K562 (cell line): ENCODE data around the gene CD52. TPM values are rescaled to one million over a fixed set of nuclear protein-coding genes. Genes with fewer than 3 reads are reported as not detected.

Experiments used
- CBX1 ChIP-seq: sonication (generic); IDR thresholded peaks from 2 replicates; pipeline ENCODE4 v1.6.1; 2016; ENCODE audit warnings: antibody characterized with exemption, low read depth, mild to moderate bottlenecking
- KLF1 ChIP-seq: fragments of 450-650 bp; IDR thresholded peaks from 2 replicates; pipeline ENCODE4 v1.6.1; 2016; ENCODE audit warnings: missing genetic modification characterization, missing compliant biosample characterization
- NEUROD1 ChIP-seq: fragments of 150-350 bp; IDR thresholded peaks from 2 replicates; pipeline ENCODE4 v1.6.1; 2014; ENCODE audit warnings: borderline replicate concordance, low read length, low read depth; ENCODE audit not compliant: partially characterized antibody
- PHF21A ChIP-seq: fragments of 450-650 bp; IDR thresholded peaks from 2 replicates; pipeline ENCODE4 v1.6.1; 2017; ENCODE audit warnings: low read depth, borderline replicate concordance
- PML ChIP-seq: IDR thresholded peaks from 2 replicates; pipeline ENCODE4 v1.6.1; 2012; ENCODE audit warnings: low read length, inconsistent platforms
- RFX1 ChIP-seq: fragments of 450-650 bp; IDR thresholded peaks from 2 replicates; pipeline ENCODE4 v1.6.1; 2016; ENCODE audit warnings: mild to moderate bottlenecking, moderate library complexity
- SAP30 ChIP-seq: fragments of 200-600 bp; sonication (generic); IDR thresholded peaks from 2 replicates; pipeline ENCODE4 v1.6.1; 2012; ENCODE audit warnings: borderline replicate concordance, low read depth, mild to moderate bottlenecking, moderate library complexity, low read length, control low read depth, inconsistent platforms; ENCODE audit not compliant: insufficient read depth, poor library complexity, severe bottlenecking
- TCF7L2 ChIP-seq: fragments of 150-350 bp; IDR thresholded peaks from 2 replicates; pipeline ENCODE4 v1.6.1; 2016; ENCODE audit warnings: low read depth, mild to moderate bottlenecking, low read length, moderate library complexity
- TEAD1 ChIP-seq, 2 experiments: fragments of 450-650 bp in 1 of 2; sonication (generic) in 1 of 2; formaldehyde crosslinking; IDR thresholded peaks; 2 replicates each; pipeline versions ENCODE4 v1.4.0 to v1.8.0; 2020 to 2022; ENCODE audit warnings: mild to moderate bottlenecking in 2 of 2, missing genetic modification reagents in 1 of 2
- TFAM ChIP-seq: fragments of 250-450 bp; sonication (Bioruptor Pico); conservative IDR thresholded peaks from 2 replicates; pipeline ENCODE4 v1.5.0; 2021; ENCODE audit warnings: mild to moderate bottlenecking, moderate library complexity
- ZNF239 ChIP-seq: fragments of 250-450 bp; sonication (Bioruptor Pico); IDR thresholded peaks from 2 replicates; pipeline ENCODE4 v1.4.0; 2020; ENCODE audit warnings: mild to moderate bottlenecking
- polyA plus RNA-seq, 8 experiments: library from polyadenylated mRNA; depleted of rRNA in 4 of 8; stranded (reverse) in 5 of 8; unstranded in 3 of 8; fragments of >200 nt; fragmentation: Nextera tagmentation in 2 of 8; fragmentation: Illumina TruSeq in 1 of 8; extraction: Ambion mirVana in 2 of 8; extraction: Trizol in 1 of 8; gene quantifications; 2 replicates each; pipeline versions ENCODE4 v1.2.1 to v1.2.3, GENCODE V29; 2011 to 2014; ENCODE audit warnings: inconsistent platforms in 1 of 8, missing spikeins in 1 of 8
- total RNA-seq, 7 experiments: library from RNA; depleted of rRNA in 6 of 7; stranded (reverse); fragments of >200 nt in 6 of 7; fragmentation: Illumina TruSeq in 2 of 7; extraction: Trizol in 2 of 7; gene quantifications; 2 replicates each; pipeline versions ENCODE4 v1.2.1 to v1.2.3, GENCODE V29; 2011 to 2021; ENCODE audit warnings: low replicate concordance in 1 of 7
- TF ChIP-seq, protein P1 (sequence below): fragments of 250-450 bp; sonication (Bioruptor Pico); IDR thresholded peaks from 2 replicates; pipeline ENCODE4 v1.8.0; 2022; ENCODE audit warnings: moderate library complexity, mild to moderate bottlenecking, inconsistent platforms
- TF ChIP-seq, protein P2 (sequence below): fragments of 450-650 bp; IDR thresholded peaks from 2 replicates; pipeline ENCODE4 v1.6.1; 2017; ENCODE audit warnings: mild to moderate bottlenecking, moderate library complexity
- TF ChIP-seq, protein P3 (sequence below): fragments of 450-650 bp; IDR thresholded peaks from 2 replicates; pipeline ENCODE4 v1.6.1; 2016; ENCODE audit warnings: mild to moderate bottlenecking, moderate library complexity

CD52 gene
- total and polyA plus RNA-seq, 9 of the 15 experiments (the other 6 are each of a cell fraction or from before 2014, with no cell fraction given), result 34.9 to 488 (median 173) TPM

DNA sequence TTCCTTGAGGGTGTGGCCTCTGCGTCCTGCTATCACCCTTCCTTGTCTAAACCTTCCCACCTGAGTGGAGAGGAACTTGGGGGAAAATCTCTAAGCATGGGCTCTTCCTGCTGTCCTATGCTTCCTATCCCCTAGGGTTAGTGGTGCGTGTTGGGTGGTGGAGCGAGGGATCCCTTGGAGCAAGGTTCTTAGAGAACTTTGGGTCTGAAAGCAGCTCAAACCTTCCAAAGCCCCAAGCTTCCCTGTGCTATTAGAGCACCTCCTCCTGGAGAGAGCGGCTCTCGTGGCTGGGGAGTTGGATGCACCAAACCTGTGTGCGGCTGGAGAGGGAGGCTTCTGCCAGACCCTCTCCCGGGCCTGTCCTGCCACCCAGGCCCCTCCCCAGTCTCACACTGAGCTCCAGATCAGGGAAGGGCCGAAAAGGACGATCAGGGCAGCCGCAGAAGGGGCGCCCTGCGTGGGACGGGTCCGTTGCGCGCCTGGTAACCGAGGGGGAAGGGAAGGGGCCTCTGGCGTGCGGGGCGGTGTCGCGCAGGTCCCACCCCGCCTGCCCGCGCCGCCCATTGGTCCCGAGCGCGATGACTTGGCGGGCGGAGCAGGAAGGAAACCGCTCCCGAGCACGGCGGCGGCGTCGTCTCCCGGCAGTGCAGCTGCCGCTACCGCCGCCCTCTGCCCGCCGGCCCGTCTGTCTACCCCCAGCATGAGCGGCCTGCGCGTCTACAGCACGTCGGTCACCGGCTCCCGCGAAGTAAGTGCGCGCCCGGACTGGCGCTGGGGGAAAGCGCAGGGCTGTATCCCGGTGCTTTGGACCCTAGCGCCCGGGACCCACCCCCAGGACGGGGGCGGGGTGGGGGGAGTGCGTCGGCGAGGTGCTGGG, 38.1 kb upstream of the CD52 start, which contains the start of gene SH3BGRL3 (continued):
- TF ChIP-seq TCF7L2 (no peak), SAP30 (peak; percentile 87), ZNF239 (CRISPR knock-in tag) (no peak), RFX1 (no peak), KLF1 (peak; percentile 37), CBX1 (no peak; the same call in 1 of the 2 replicates), TEAD1 (CRISPR knock-in tag; IDR thresholded peaks at IDR 0.05) (peak in 1 of 2 experiments; percentile 72; a peak in 2 of 4 replicates), PHF21A (no peak), PML (peak; percentile 55), NEUROD1 (no peak), TFAM (no peak)
- TF ChIP-seq, protein P1, sequence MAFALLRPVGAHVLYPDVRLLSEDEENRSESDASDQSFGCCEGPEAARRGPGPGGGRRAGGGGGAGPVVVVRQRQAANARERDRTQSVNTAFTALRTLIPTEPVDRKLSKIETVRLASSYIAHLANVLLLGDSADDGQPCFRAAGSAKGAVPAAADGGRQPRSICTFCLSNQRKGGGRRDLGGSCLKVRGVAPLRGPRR (CRISPR knock-in tag), result no peak
- TF ChIP-seq, protein P2, sequence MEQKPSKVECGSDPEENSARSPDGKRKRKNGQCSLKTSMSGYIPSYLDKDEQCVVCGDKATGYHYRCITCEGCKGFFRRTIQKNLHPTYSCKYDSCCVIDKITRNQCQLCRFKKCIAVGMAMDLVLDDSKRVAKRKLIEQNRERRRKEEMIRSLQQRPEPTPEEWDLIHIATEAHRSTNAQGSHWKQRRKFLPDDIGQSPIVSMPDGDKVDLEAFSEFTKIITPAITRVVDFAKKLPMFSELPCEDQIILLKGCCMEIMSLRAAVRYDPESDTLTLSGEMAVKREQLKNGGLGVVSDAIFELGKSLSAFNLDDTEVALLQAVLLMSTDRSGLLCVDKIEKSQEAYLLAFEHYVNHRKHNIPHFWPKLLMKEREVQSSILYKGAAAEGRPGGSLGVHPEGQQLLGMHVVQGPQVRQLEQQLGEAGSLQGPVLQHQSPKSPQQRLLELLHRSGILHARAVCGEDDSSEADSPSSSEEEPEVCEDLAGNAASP, result no peak
- TF ChIP-seq, protein P3, sequence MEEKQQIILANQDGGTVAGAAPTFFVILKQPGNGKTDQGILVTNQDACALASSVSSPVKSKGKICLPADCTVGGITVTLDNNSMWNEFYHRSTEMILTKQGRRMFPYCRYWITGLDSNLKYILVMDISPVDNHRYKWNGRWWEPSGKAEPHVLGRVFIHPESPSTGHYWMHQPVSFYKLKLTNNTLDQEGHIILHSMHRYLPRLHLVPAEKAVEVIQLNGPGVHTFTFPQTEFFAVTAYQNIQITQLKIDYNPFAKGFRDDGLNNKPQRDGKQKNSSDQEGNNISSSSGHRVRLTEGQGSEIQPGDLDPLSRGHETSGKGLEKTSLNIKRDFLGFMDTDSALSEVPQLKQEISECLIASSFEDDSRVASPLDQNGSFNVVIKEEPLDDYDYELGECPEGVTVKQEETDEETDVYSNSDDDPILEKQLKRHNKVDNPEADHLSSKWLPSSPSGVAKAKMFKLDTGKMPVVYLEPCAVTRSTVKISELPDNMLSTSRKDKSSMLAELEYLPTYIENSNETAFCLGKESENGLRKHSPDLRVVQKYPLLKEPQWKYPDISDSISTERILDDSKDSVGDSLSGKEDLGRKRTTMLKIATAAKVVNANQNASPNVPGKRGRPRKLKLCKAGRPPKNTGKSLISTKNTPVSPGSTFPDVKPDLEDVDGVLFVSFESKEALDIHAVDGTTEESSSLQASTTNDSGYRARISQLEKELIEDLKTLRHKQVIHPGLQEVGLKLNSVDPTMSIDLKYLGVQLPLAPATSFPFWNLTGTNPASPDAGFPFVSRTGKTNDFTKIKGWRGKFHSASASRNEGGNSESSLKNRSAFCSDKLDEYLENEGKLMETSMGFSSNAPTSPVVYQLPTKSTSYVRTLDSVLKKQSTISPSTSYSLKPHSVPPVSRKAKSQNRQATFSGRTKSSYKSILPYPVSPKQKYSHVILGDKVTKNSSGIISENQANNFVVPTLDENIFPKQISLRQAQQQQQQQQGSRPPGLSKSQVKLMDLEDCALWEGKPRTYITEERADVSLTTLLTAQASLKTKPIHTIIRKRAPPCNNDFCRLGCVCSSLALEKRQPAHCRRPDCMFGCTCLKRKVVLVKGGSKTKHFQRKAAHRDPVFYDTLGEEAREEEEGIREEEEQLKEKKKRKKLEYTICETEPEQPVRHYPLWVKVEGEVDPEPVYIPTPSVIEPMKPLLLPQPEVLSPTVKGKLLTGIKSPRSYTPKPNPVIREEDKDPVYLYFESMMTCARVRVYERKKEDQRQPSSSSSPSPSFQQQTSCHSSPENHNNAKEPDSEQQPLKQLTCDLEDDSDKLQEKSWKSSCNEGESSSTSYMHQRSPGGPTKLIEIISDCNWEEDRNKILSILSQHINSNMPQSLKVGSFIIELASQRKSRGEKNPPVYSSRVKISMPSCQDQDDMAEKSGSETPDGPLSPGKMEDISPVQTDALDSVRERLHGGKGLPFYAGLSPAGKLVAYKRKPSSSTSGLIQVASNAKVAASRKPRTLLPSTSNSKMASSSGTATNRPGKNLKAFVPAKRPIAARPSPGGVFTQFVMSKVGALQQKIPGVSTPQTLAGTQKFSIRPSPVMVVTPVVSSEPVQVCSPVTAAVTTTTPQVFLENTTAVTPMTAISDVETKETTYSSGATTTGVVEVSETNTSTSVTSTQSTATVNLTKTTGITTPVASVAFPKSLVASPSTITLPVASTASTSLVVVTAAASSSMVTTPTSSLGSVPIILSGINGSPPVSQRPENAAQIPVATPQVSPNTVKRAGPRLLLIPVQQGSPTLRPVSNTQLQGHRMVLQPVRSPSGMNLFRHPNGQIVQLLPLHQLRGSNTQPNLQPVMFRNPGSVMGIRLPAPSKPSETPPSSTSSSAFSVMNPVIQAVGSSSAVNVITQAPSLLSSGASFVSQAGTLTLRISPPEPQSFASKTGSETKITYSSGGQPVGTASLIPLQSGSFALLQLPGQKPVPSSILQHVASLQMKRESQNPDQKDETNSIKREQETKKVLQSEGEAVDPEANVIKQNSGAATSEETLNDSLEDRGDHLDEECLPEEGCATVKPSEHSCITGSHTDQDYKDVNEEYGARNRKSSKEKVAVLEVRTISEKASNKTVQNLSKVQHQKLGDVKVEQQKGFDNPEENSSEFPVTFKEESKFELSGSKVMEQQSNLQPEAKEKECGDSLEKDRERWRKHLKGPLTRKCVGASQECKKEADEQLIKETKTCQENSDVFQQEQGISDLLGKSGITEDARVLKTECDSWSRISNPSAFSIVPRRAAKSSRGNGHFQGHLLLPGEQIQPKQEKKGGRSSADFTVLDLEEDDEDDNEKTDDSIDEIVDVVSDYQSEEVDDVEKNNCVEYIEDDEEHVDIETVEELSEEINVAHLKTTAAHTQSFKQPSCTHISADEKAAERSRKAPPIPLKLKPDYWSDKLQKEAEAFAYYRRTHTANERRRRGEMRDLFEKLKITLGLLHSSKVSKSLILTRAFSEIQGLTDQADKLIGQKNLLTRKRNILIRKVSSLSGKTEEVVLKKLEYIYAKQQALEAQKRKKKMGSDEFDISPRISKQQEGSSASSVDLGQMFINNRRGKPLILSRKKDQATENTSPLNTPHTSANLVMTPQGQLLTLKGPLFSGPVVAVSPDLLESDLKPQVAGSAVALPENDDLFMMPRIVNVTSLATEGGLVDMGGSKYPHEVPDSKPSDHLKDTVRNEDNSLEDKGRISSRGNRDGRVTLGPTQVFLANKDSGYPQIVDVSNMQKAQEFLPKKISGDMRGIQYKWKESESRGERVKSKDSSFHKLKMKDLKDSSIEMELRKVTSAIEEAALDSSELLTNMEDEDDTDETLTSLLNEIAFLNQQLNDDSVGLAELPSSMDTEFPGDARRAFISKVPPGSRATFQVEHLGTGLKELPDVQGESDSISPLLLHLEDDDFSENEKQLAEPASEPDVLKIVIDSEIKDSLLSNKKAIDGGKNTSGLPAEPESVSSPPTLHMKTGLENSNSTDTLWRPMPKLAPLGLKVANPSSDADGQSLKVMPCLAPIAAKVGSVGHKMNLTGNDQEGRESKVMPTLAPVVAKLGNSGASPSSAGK, result peak; percentile 93
